GM10248 (cell line): ENCODE data around the gene NHEJ1.

Experiments used
- CTCF ChIA-PET: fragments of 300-600 bp; sonication (Branson Sonifier 250); formaldehyde crosslinking; extraction: SDS; loops from one replicate; lab custom pipeline; 2021; ENCODE audit warnings: antibody characterized with exemption; lab: Yijun Ruan, JAX
- POLR2A ChIA-PET: fragments of 350-650 bp; sonication (Branson Sonifier 250); formaldehyde crosslinking; extraction: SDS; loops from one replicate; lab custom pipeline; 2020; ENCODE audit warnings: antibody characterized with exemption; lab: Yijun Ruan, JAX
- DNase-seq: peaks from one replicate; pipeline ENCODE4 v3.0.0; 2012; ENCODE audit errors: extremely low spot score
- CTCF ChIP-seq: IDR thresholded peaks from 2 replicates; pipeline ENCODE4 v1.5.1; 2012; ENCODE audit warnings: mild to moderate bottlenecking, low read depth; ENCODE audit errors: extremely low read depth, missing control alignments, control extremely low read depth

The NHEJ1 gene

GRCh38 chr2:219112651-219113338, 47.8 kb downstream of the NHEJ1 start:
- no peak for TF ChIP-seq CTCF
- CTCF ChIA-PET, result interaction anchor here (1.0 to 15.5 kb wide), 8 partner anchors 9 to 186 kb away, joined by 3 to 208 read pairs (median 6); no protein-coding TSS in a partner anchor
- POLR2A ChIA-PET, result no interaction called here
- no peak for DNase-seq

GRCh38 chr2:219112062-219112406, 48.6 kb downstream of the NHEJ1 start:
- no peak for TF ChIP-seq CTCF
- POLR2A ChIA-PET, result no interaction called here
- no peak for DNase-seq
- CTCF ChIA-PET, result interaction anchor here (0.9 to 15.5 kb wide), 10 partner anchors 8 to 187 kb away, joined by 3 to 208 read pairs (median 4); no protein-coding TSS in a partner anchor

- ChIA-PET POLR2A (no interaction called here), CTCF (interaction anchor here (0.9 to 15.5 kb wide), 11 partner anchors 8 to 188 kb away, joined by 3 to 208 read pairs (median 5); no protein-coding TSS in a partner anchor)
- no peak for DNase-seq
- no peak for TF ChIP-seq CTCF
These were observed 49.1 kb downstream of the NHEJ1 start for GRCh38 chr2:219111375-219112061.

GRCh38 chr2:219109471-219109870, 51.1 kb downstream of the NHEJ1 start:
- DNase-seq, result no peak
- TF ChIP-seq CTCF, result no peak
- ChIA-PET POLR2A (no interaction called here), CTCF (interaction anchor here (0.9 to 15.5 kb wide), 4 partner anchors 9 to 51 kb away, joined by 3 to 208 read pairs (median 10); no protein-coding TSS in a partner anchor)

GRCh38 chr2:219107758-219108157, 52.9 kb downstream of the NHEJ1 start:
- DNase-seq, result no peak
- no peak for TF ChIP-seq CTCF
- POLR2A ChIA-PET, result no interaction called here
- CTCF ChIA-PET, result interaction anchor here (0.8 to 5.5 kb wide), 6 partner anchors 12 to 187 kb away, joined by 3 to 77 read pairs (median 3); no protein-coding TSS in a partner anchor

GRCh38 chr2:219106251-219106650, 54.4 kb downstream of the NHEJ1 start:
- ChIA-PET CTCF (interaction anchor here (1.3 to 5.5 kb wide), 3 partner anchors 11 to 31 kb away, joined by 3 to 77 read pairs (median 4); no protein-coding TSS in a partner anchor), POLR2A (no interaction called here)
- DNase-seq, result no peak
- no peak for TF ChIP-seq CTCF
